WTC11 (cell line): ENCODE results near the gene CWH43. TPM values are rescaled to one million over a fixed set of nuclear protein-coding genes. Genes with fewer than 3 reads are reported as not detected.

ENCODE experiments used
- ATAC-seq: fragments of 200-7000 bp; cut with Tn5 transposase; 2 replicates; pipeline ENCODE4 v1.10.0; 2021; ENCODE audit warnings: mild to moderate bottlenecking, moderate library complexity
- CTCF ChIA-PET: fragments of 300-600 bp; sonication (Branson Sonifier 250); formaldehyde crosslinking; loops from one replicate; lab custom pipeline; 2021; ENCODE audit warnings: antibody characterized with exemption; lab: Charles Lee
- POLR2A ChIA-PET: fragments of 350-600 bp; sonication (Branson Sonifier 250); formaldehyde crosslinking; loops from one replicate; lab custom pipeline; 2021; ENCODE audit warnings: antibody characterized with exemption; lab: Charles Lee
- DNase-seq: peaks from one replicate; pipeline ENCODE4 v3.0.0; 2021; ENCODE audit warnings: low spot score
- H3K27ac Mint-ChIP-seq: 2 replicates; pipeline ENCODE4 v1.8.0; 2021; ENCODE audit warnings: mixed read lengths
- H3K27me3 Mint-ChIP-seq: 2 replicates; pipeline ENCODE4 v1.8.0; 2021; ENCODE audit warnings: low read depth, mild to moderate bottlenecking, moderate library complexity, mixed read lengths
- H3K36me3 Mint-ChIP-seq: 2 replicates; pipeline ENCODE4 v1.8.0; 2021; ENCODE audit warnings: mixed read lengths
- H3K4me1 Mint-ChIP-seq: 2 replicates; pipeline ENCODE4 v1.8.0; 2022; ENCODE audit warnings: mixed read lengths
- H3K4me3 Mint-ChIP-seq: 2 replicates; pipeline ENCODE4 v1.8.0; 2021; ENCODE audit warnings: mild to moderate bottlenecking, moderate library complexity, mixed read lengths
- H3K9me3 Mint-ChIP-seq: 2 replicates; pipeline ENCODE4 v1.8.0; 2021; ENCODE audit warnings: mixed read lengths
- CREB1 ChIP-seq: sonication (generic); formaldehyde crosslinking; IDR thresholded peaks from 2 replicates; pipeline ENCODE4 v1.8.0; 2023; ENCODE audit warnings: mild to moderate bottlenecking, missing genetic modification reagents
- ESRRA ChIP-seq: sonication (generic); formaldehyde crosslinking; IDR thresholded peaks from 2 replicates; pipeline ENCODE4 v1.8.1; 2022; ENCODE audit warnings: mild to moderate bottlenecking, missing genetic modification reagents, borderline replicate concordance
- FOXP1 ChIP-seq: sonication (generic); formaldehyde crosslinking; IDR thresholded peaks from 2 replicates; pipeline ENCODE4 v1.8.0; 2022; ENCODE audit warnings: missing genetic modification reagents, mild to moderate bottlenecking, moderate library complexity, borderline replicate concordance
- GTF2I ChIP-seq: fragments of 250-450 bp; sonication (Bioruptor Pico); conservative IDR thresholded peaks from 2 replicates; pipeline ENCODE4 v1.4.0; 2021; ENCODE audit warnings: mild to moderate bottlenecking
- MXD4 ChIP-seq: fragments of 250-450 bp; sonication (Bioruptor Pico); IDR thresholded peaks from 2 replicates; pipeline ENCODE4 v1.8.0; 2021; ENCODE audit warnings: mild to moderate bottlenecking, moderate library complexity, borderline replicate concordance
- NR3C1 ChIP-seq: sonication (generic); formaldehyde crosslinking; conservative IDR thresholded peaks from 2 replicates; pipeline ENCODE4 v1.8.1; 2023; ENCODE audit warnings: low read depth, mild to moderate bottlenecking, missing genetic modification reagents
- SMAD4 ChIP-seq: sonication (generic); formaldehyde crosslinking; IDR thresholded peaks from 2 replicates; pipeline ENCODE4 v1.8.0; 2022; ENCODE audit warnings: mild to moderate bottlenecking, missing genetic modification reagents
- SOX15 ChIP-seq: fragments of 250-450 bp; sonication (Bioruptor Pico); IDR thresholded peaks from 2 replicates; pipeline ENCODE4 v1.9.0; 2021; ENCODE audit warnings: mild to moderate bottlenecking
- TEAD1 ChIP-seq: sonication (generic); formaldehyde crosslinking; IDR thresholded peaks from 2 replicates; pipeline ENCODE4 v1.8.0; 2022; ENCODE audit warnings: mild to moderate bottlenecking, missing genetic modification reagents
- ZBTB21 ChIP-seq: sonication (generic); formaldehyde crosslinking; IDR thresholded peaks from 2 replicates; pipeline ENCODE4 v1.8.1; 2023; ENCODE audit warnings: mild to moderate bottlenecking, missing genetic modification reagents, borderline replicate concordance
- ZNF138 ChIP-seq: sonication (generic); formaldehyde crosslinking; conservative IDR thresholded peaks from 2 replicates; pipeline ENCODE4 v1.8.1; 2022; ENCODE audit warnings: mild to moderate bottlenecking, moderate library complexity, missing genetic modification reagents
- ZNF219 ChIP-seq: sonication (generic); formaldehyde crosslinking; IDR thresholded peaks from 2 replicates; pipeline ENCODE4 v1.8.0; 2023; ENCODE audit warnings: missing genetic modification reagents, mild to moderate bottlenecking, borderline replicate concordance
- ZNF317 ChIP-seq: sonication (generic); formaldehyde crosslinking; IDR thresholded peaks from 2 replicates; pipeline ENCODE4 v1.8.1; 2023; ENCODE audit warnings: low read depth, mild to moderate bottlenecking, moderate library complexity, missing genetic modification reagents, borderline replicate concordance
- total RNA-seq: library from RNA; stranded (reverse); gene quantifications from 3 replicates; pipeline ENCODE4 v1.2.3, GENCODE V29; 2021
- TF ChIP-seq, protein P1 (sequence below): fragments of 250-450 bp; sonication (Bioruptor Pico); IDR thresholded peaks from 2 replicates; pipeline ENCODE4 v1.9.0; 2021; ENCODE audit warnings: moderate library complexity, mild to moderate bottlenecking, inconsistent platforms, borderline replicate concordance
- TF ChIP-seq, protein P2 (sequence below): fragments of 200-600 bp; IDR thresholded peaks from 2 replicates; pipeline ENCODE4 v1.8.0; 2022; ENCODE audit warnings: antibody characterized with exemption
- TF ChIP-seq, protein P3 (sequence below): sonication (generic); formaldehyde crosslinking; IDR thresholded peaks from 2 replicates; pipeline ENCODE4 v1.8.1; 2022; ENCODE audit warnings: low read depth, missing genetic modification reagents, borderline replicate concordance
- TF ChIP-seq, protein P4 (sequence below): sonication (generic); formaldehyde crosslinking; IDR thresholded peaks from 2 replicates; pipeline ENCODE4 v1.8.1; 2022; ENCODE audit warnings: mild to moderate bottlenecking, moderate library complexity, missing genetic modification reagents
- TF ChIP-seq, protein P5 (sequence below): sonication (generic); formaldehyde crosslinking; IDR thresholded peaks from 2 replicates; pipeline ENCODE4 v1.8.0; 2022; ENCODE audit warnings: mild to moderate bottlenecking, missing genetic modification reagents
- TF ChIP-seq, protein P6 (sequence below): sonication (generic); formaldehyde crosslinking; IDR thresholded peaks from 2 replicates; pipeline ENCODE4 v1.8.1; 2023; ENCODE audit warnings: mild to moderate bottlenecking, missing genetic modification reagents, moderate library complexity
- TF ChIP-seq, protein P7 (sequence below): fragments of 250-450 bp; sonication (Bioruptor Pico); IDR thresholded peaks from 2 replicates; pipeline ENCODE4 v1.9.0; 2021; ENCODE audit warnings: mild to moderate bottlenecking, borderline replicate concordance
- TF ChIP-seq, protein P8 (sequence below): sonication (generic); formaldehyde crosslinking; IDR thresholded peaks from 2 replicates; pipeline ENCODE4 v1.8.1; 2022; ENCODE audit warnings: missing genetic modification reagents, borderline replicate concordance

Gene CWH43
- total RNA-seq, 1 experiment from 2014 or later, result not detected

DNA sequence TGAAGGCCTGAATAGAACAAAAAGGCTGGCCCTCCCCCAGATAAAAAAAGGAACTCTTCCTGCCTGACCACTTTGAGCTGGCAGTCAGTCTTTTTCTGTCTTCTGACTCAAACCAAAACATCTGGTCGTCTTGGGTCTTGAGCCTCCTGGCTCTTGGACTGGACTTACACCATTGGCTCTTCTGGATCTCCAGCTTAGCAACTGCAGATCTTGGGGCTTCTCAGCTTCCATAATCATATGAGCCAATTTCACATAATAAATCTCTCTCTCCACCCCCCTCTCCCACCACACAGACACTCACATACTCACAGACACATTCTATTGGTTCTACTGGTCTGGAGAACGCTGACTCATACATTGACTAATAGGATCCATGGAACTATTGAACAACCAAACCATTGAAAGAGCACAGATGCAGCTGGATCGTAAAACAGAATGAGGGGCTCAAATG, 15.6 kb upstream of the CWH43 start:
- DNase-seq (no peak), ATAC-seq (no peak)
- H3K27ac Mint-ChIP-seq, result no peak overlapping the region
- TF ChIP-seq, protein P1, sequence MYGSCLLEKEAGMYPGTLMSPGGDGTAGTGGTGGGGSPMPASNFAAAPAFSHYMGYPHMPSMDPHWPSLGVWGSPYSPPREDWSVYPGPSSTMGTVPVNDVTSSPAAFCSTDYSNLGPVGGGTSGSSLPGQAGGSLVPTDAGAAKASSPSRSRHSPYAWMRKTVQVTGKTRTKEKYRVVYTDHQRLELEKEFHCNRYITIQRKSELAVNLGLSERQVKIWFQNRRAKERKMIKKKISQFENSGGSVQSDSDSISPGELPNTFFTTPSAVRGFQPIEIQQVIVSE, result no peak
- TF ChIP-seq ZNF317 (CRISPR knock-in tag) (no peak), ESRRA (CRISPR knock-in tag) (no peak), TEAD1 (CRISPR knock-in tag) (no peak)
- TF ChIP-seq, protein P2, sequence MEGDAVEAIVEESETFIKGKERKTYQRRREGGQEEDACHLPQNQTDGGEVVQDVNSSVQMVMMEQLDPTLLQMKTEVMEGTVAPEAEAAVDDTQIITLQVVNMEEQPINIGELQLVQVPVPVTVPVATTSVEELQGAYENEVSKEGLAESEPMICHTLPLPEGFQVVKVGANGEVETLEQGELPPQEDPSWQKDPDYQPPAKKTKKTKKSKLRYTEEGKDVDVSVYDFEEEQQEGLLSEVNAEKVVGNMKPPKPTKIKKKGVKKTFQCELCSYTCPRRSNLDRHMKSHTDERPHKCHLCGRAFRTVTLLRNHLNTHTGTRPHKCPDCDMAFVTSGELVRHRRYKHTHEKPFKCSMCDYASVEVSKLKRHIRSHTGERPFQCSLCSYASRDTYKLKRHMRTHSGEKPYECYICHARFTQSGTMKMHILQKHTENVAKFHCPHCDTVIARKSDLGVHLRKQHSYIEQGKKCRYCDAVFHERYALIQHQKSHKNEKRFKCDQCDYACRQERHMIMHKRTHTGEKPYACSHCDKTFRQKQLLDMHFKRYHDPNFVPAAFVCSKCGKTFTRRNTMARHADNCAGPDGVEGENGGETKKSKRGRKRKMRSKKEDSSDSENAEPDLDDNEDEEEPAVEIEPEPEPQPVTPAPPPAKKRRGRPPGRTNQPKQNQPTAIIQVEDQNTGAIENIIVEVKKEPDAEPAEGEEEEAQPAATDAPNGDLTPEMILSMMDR, result no peak
- H3K4me3 Mint-ChIP-seq, result no peak overlapping the region
- no peaks in the 10 kb centered on the region for H3K4me1 Mint-ChIP-seq
- ChIA-PET POLR2A (no interaction called here), CTCF (no interaction called here)
- H3K27me3 Mint-ChIP-seq, result peaks cover 9% of the 10 kb centered on the region
- H3K9me3 Mint-ChIP-seq, result peaks cover 5% of the 10 kb centered on the region; the same call in 1 of the 2 replicates
- H3K36me3 Mint-ChIP-seq, result no peaks in the 10 kb centered on the region

DNA sequence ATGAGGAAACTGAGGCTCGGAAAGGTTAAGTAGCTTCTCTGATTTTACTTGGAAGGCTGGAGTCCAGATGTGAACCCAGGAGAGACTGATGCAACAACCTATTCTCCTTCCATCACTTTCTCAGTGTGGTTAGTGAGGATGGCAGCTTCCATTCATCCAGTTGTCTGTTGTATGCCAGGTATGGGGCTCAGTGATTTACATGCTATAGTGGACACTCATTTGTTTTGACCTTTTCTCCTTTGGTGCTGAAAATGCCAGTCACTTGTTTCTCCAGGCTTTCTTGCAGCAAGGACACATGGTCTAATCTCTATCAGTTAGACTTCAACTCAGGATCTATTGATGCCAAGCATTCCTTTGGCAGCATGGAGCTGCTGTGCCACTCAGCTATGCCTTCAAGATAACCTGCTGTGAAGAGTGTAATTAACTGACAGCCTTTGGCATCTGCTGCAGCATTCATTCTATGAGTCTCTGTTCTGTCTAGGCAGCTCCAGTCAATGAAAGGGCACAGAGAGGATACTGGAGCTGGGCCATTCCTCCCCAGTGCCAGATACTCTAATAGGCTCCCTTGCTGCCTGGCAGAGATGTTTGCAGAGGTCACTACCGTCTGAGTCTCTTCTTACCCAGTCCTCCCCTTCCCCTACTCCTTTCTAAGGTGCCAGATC, 11.0 kb upstream of the CWH43 start:
- H3K9me3 Mint-ChIP-seq, result peaks cover 5% of the 10 kb centered on the region; the same call in 1 of the 2 replicates

DNA sequence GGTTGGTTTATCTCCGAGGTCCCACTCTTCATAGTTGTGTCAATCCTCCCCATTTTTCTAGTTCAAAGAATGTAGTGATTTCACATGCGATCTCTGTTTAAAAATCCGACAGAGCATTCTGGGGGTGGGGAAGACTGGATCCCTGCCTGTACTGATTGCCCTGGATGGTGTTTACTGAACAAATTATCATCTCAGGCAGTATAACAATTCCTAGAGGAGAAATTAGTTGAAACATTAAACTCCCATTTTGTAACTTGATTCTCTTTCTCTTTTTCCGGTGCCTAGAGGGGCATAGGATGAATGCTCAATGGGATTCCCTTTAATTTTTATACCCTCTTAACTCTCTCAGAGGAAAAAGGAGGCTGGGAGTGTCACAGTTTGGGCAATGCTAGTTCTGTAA, 10.0 kb upstream of the CWH43 start:
- no peaks in the 10 kb centered on the region for H3K36me3 Mint-ChIP-seq
- H3K9me3 Mint-ChIP-seq, result no peaks in the 10 kb centered on the region

More for the DNA sequence above, 11.0 kb upstream of the CWH43 start:
- Mint-ChIP-seq H3K27ac (no peak overlapping the region), H3K4me1 (no peaks in the 10 kb centered on the region), H3K4me3 (no peak overlapping the region), H3K27me3 (peaks cover 12% of the 10 kb centered on the region), H3K36me3 (no peaks in the 10 kb centered on the region)
- no peak for TF ChIP-seq SOX15 (CRISPR knock-in tag)
- TF ChIP-seq SMAD4, result no peak
- TF ChIP-seq ZNF138, result no peak
- no peak for TF ChIP-seq MXD4 (CRISPR knock-in tag)
- TF ChIP-seq ZBTB21 (CRISPR knock-in tag), result no peak
- no peak for TF ChIP-seq NR3C1 (CRISPR knock-in tag)
- no peak for TF ChIP-seq GTF2I
- TF ChIP-seq, protein P3, sequence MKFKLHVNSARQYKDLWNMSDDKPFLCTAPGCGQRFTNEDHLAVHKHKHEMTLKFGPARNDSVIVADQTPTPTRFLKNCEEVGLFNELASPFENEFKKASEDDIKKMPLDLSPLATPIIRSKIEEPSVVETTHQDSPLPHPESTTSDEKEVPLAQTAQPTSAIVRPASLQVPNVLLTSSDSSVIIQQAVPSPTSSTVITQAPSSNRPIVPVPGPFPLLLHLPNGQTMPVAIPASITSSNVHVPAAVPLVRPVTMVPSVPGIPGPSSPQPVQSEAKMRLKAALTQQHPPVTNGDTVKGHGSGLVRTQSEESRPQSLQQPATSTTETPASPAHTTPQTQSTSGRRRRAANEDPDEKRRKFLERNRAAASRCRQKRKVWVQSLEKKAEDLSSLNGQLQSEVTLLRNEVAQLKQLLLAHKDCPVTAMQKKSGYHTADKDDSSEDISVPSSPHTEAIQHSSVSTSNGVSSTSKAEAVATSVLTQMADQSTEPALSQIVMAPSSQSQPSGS (CRISPR knock-in tag), result no peak
- TF ChIP-seq, protein P4, sequence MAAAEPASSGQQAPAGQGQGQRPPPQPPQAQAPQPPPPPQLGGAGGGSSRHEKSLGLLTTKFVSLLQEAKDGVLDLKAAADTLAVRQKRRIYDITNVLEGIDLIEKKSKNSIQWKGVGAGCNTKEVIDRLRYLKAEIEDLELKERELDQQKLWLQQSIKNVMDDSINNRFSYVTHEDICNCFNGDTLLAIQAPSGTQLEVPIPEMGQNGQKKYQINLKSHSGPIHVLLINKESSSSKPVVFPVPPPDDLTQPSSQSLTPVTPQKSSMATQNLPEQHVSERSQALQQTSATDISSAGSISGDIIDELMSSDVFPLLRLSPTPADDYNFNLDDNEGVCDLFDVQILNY, result no peak
- CTCF ChIA-PET, result interaction anchor here (1.2 kb wide), 1 partner anchor 12 kb away, joined by 3 read pairs; no protein-coding TSS in a partner anchor
- ATAC-seq, result no peak
- POLR2A ChIA-PET, result interaction anchor here (1.0 kb wide), 1 partner anchor 74 kb away, joined by 4 read pairs; no protein-coding TSS in a partner anchor
- no peak for DNase-seq

More for the DNA sequence above, 10.0 kb upstream of the CWH43 start:
- Mint-ChIP-seq H3K4me3 (no peak overlapping the region), H3K27ac (no peak overlapping the region), H3K4me1 (no peaks in the 10 kb centered on the region), H3K27me3 (peaks cover 10% of the 10 kb centered on the region)
- CTCF ChIA-PET, result interaction anchor here (1.2 kb wide), 1 partner anchor 11 kb away, joined by 3 read pairs; no protein-coding TSS in a partner anchor
- no peak for TF ChIP-seq FOXP1 (CRISPR knock-in tag)
- TF ChIP-seq, protein P5, sequence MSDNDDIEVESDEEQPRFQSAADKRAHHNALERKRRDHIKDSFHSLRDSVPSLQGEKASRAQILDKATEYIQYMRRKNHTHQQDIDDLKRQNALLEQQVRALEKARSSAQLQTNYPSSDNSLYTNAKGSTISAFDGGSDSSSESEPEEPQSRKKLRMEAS, result no peak
- TF ChIP-seq, protein P6, sequence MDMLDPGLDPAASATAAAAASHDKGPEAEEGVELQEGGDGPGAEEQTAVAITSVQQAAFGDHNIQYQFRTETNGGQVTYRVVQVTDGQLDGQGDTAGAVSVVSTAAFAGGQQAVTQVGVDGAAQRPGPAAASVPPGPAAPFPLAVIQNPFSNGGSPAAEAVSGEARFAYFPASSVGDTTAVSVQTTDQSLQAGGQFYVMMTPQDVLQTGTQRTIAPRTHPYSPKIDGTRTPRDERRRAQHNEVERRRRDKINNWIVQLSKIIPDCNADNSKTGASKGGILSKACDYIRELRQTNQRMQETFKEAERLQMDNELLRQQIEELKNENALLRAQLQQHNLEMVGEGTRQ (CRISPR knock-in tag), result no peak
- TF ChIP-seq TEAD1 (CRISPR knock-in tag), result no peak
- TF ChIP-seq CREB1 (CRISPR knock-in tag), result no peak
- TF ChIP-seq, protein P7, sequence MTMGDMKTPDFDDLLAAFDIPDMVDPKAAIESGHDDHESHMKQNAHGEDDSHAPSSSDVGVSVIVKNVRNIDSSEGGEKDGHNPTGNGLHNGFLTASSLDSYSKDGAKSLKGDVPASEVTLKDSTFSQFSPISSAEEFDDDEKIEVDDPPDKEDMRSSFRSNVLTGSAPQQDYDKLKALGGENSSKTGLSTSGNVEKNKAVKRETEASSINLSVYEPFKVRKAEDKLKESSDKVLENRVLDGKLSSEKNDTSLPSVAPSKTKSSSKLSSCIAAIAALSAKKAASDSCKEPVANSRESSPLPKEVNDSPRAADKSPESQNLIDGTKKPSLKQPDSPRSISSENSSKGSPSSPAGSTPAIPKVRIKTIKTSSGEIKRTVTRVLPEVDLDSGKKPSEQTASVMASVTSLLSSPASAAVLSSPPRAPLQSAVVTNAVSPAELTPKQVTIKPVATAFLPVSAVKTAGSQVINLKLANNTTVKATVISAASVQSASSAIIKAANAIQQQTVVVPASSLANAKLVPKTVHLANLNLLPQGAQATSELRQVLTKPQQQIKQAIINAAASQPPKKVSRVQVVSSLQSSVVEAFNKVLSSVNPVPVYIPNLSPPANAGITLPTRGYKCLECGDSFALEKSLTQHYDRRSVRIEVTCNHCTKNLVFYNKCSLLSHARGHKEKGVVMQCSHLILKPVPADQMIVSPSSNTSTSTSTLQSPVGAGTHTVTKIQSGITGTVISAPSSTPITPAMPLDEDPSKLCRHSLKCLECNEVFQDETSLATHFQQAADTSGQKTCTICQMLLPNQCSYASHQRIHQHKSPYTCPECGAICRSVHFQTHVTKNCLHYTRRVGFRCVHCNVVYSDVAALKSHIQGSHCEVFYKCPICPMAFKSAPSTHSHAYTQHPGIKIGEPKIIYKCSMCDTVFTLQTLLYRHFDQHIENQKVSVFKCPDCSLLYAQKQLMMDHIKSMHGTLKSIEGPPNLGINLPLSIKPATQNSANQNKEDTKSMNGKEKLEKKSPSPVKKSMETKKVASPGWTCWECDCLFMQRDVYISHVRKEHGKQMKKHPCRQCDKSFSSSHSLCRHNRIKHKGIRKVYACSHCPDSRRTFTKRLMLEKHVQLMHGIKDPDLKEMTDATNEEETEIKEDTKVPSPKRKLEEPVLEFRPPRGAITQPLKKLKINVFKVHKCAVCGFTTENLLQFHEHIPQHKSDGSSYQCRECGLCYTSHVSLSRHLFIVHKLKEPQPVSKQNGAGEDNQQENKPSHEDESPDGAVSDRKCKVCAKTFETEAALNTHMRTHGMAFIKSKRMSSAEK (CRISPR knock-in tag), result no peak
- TF ChIP-seq ZNF219 (CRISPR knock-in tag), result no peak
- TF ChIP-seq, protein P8, sequence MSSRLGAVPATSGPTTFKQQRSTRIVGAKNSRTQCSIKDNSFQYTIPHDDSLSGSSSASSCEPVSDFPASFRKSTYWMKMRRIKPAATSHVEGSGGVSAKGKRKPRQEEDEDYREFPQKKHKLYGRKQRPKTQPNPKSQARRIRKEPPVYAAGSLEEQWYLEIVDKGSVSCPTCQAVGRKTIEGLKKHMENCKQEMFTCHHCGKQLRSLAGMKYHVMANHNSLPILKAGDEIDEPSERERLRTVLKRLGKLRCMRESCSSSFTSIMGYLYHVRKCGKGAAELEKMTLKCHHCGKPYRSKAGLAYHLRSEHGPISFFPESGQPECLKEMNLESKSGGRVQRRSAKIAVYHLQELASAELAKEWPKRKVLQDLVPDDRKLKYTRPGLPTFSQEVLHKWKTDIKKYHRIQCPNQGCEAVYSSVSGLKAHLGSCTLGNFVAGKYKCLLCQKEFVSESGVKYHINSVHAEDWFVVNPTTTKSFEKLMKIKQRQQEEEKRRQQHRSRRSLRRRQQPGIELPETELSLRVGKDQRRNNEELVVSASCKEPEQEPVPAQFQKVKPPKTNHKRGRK (CRISPR knock-in tag), result no peak
- POLR2A ChIA-PET, result no interaction called here
- ATAC-seq (no peak), DNase-seq (no peak)
